Activated effector memory CD4-positive, alpha-beta T cell treated with Interleukin-2 at 50 U/mL for 16 hours (primary cell): ENCODE data around the gene FUT3.

Source experiments
- DNase-seq: peaks from one replicate; pipeline ENCODE4 v3.0.0-alpha.2; 2020

The FUT3 gene

GRCh38 chr19:5822181-5822844, 28.9 kb downstream of the FUT3 start:
- DNase-seq: no peak

- DNase-seq: no peak
Observed at GRCh38 chr19:5821521-5822180, 29.6 kb downstream of the FUT3 start.

- DNase-seq: no peak
Observed at GRCh38 chr19:5820785-5821184, 30.5 kb downstream of the FUT3 start.

- no peak for DNase-seq
Observed at GRCh38 chr19:5818594-5818993, 32.7 kb downstream of the FUT3 start.

- DNase-seq: no peak
Observed at GRCh38 chr19:5817218-5817617, 34.0 kb downstream of the FUT3 start.

- DNase-seq: no peak
Observed at GRCh38 chr19:5814852-5815246, 36.4 kb downstream of the FUT3 start.

GRCh38 chr19:5814123-5814851, 37.0 kb downstream of the FUT3 start:
- DNase-seq: no peak

- DNase-seq: no peak
Observed at GRCh38 chr19:5811117-5811516, 40.1 kb downstream of the FUT3 start.

- no peak for DNase-seq
Observed at GRCh38 chr19:5809469-5809868, 41.8 kb downstream of the FUT3 start.

GRCh38 chr19:5809053-5809452, 42.2 kb downstream of the FUT3 start:
- no peak for DNase-seq

- no peak for DNase-seq
Observed at GRCh38 chr19:5808120-5808816, 43.0 kb downstream of the FUT3 start.

GRCh38 chr19:5806905-5807304, 44.3 kb downstream of the FUT3 start:
- no peak for DNase-seq

- DNase-seq: no peak
Observed at GRCh38 chr19:5806133-5806489, 45.1 kb downstream of the FUT3 start.

- DNase-seq: peak; percentile 33
Observed at GRCh38 chr19:5805462-5806132, 45.7 kb downstream of the FUT3 start.

- peak; percentile 33 for DNase-seq
Observed at GRCh38 chr19:5804516-5805461, 46.5 kb downstream of the FUT3 start, which contains the start of gene NRTN. NRTN (plus strand) TSS chr19:5805067; CDS start chr19:5824166, 19,099 bp downstream.

GRCh38 chr19:5803752-5804515, 47.3 kb downstream of the FUT3 start:
- peak; percentile 83 for DNase-seq

GRCh38 chr19:5803441-5803751, 47.9 kb downstream of the FUT3 start:
- DNase-seq: no peak

GRCh38 chr19:5801796-5802619, 49.2 kb downstream of the FUT3 start:
- DNase-seq: no peak

GRCh38 chr19:5800361-5801270, 50.6 kb downstream of the FUT3 start:
- no peak for DNase-seq
